Ishikawa (cell line): ENCODE measurements around the gene PCDHGB1.

Experiments
- CREB1 ChIP-seq: IDR thresholded peaks from 2 replicates; pipeline ENCODE4 v1.6.1; 2012; ENCODE audit warnings: low read depth
- EP300 ChIP-seq: IDR thresholded peaks from 2 replicates; pipeline ENCODE4 v1.6.1; 2012; ENCODE audit warnings: borderline replicate concordance
- FOXM1 ChIP-seq: IDR thresholded peaks from 2 replicates; pipeline ENCODE4 v1.6.1; 2012; ENCODE audit warnings: low read depth, borderline replicate concordance
- NFIC ChIP-seq: IDR thresholded peaks from 2 replicates; pipeline ENCODE4 v1.6.1; 2012
- REST ChIP-seq: IDR thresholded peaks from 2 replicates; pipeline ENCODE4 v1.6.1; 2012; ENCODE audit warnings: low read depth, mild to moderate bottlenecking
- ZBTB7A ChIP-seq: IDR thresholded peaks from 2 replicates; pipeline ENCODE4 v1.6.1; 2012; ENCODE audit warnings: low read depth

- TF ChIP-seq FOXM1 (no peak), ZBTB7A (no peak), CREB1 (no peak), REST (no peak), NFIC (no peak), EP300 (no peak)
Observed at GRCh38 chr5:141342773-141343172, 7.1 kb upstream of the PCDHGB1 start.
